Measurements from ENCODE around the gene SREBF2.
"Not testable (repeated sequence)": the region's sequence is repeated elsewhere in the genome, so short reads cannot be mapped to it uniquely, and the experiment has no call there.

The SREBF2 gene

DNA sequence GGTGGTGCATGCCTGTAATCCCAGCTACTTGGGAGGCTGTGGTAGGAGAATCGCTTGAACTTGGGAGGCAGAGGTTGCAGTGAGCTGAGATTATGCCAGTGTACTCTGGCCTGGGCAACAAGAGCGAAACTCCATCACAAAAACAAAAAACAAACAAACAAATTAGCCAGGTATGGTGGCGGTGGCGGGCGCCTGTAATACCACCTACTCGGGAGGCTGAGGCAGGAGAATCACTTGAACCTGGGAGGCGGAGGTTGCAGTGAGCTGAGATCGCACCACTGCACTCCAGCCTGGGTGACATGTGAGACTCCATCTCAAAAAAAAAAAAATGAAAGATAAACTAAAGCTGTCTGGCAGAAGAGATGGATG, 116.0 kb downstream of the SREBF2 start:
- DNase-seq = not testable (repeated sequence)

GRCh38 chr22:41949297-41949965, 116.5 kb downstream of the SREBF2 start:
- no peak for DNase-seq

DNA sequence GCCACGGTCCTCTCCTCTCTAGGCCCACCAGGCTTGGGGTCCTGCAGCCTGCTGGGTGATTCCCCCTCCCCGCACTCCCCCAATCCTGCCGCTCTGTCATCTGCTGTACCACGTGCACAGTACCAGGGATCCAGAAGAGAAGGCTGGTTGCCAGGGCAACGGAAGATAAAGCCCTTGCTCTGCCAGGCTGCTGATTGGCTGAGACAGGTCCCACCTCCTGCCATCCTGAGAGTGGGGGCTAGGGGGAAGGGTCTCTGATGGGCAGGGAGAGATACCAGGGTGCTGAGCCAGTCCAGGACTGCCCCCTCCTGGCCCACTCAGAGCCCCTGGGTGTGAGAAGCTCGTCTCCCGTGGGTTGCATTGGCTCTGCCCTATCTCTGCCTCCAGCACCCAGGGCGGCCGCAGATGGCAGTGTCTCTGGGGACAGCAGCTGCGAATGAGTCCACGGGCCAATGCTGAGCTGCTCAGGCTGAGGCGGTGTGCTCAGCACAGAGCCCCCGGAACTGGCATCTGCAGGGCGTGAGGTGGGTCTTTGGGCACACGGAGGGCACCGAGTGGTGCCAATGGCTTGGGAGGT, 119.1 kb downstream of the SREBF2 start, which contains the start of gene SMIM45:
Gene SMIM45 (plus strand): TSS at position 253 of the 577 bp plus-strand sequence.
- DNase-seq = no peak

- DNase-seq = no peak
These were observed 119.8 kb downstream of the SREBF2 start for GRCh38 chr22:41952713-41953112.

All from activated gamma-delta T cell (primary cell).